Liver (tissue), 3 donors: ENCODE data around the gene EPB41L2.

Experiments used
- ATF3 ChIP-seq: IDR thresholded peaks from 2 replicates; pipeline ENCODE4 v1.6.1; 2016; ENCODE audit warnings: antibody characterized with exemption
- CTCF ChIP-seq: fragments of 150-350 bp; IDR thresholded peaks from 2 replicates; pipeline ENCODE4 v1.5.1; 2017; ENCODE audit warnings: improper control_type of control experiment, low read depth, low read length; ENCODE audit not compliant: missing input control
- GABPA ChIP-seq, 2 donors: IDR thresholded peaks in 1 of 2; conservative IDR thresholded peaks in 1 of 2; 2 replicates each; pipeline ENCODE4 v1.6.1; 2016; ENCODE audit warnings: antibody characterized with exemption in 2 of 2, mild to moderate bottlenecking in 1 of 2, moderate library complexity in 1 of 2
- MAX ChIP-seq: IDR thresholded peaks from 2 replicates; pipeline ENCODE4 v1.6.1; 2016; ENCODE audit warnings: antibody characterized with exemption
- RAD21 ChIP-seq, 2 donors: IDR thresholded peaks; 2 replicates each; pipeline ENCODE4 v1.6.1; 2016; ENCODE audit warnings: antibody characterized with exemption in 2 of 2, mild to moderate bottlenecking in 2 of 2
- REST ChIP-seq: IDR thresholded peaks from 2 replicates; pipeline ENCODE4 v1.6.1; 2016; ENCODE audit warnings: antibody characterized with exemption, mild to moderate bottlenecking
- SP1 ChIP-seq: IDR thresholded peaks from 2 replicates; pipeline ENCODE4 v1.6.1; 2018; ENCODE audit warnings: antibody characterized with exemption, mild to moderate bottlenecking
- donor health status: healthy.
- donor health status: healthy.

GRCh38 chr6:130836055-130836640 is 226.9 kb downstream of the EPB41L2 start:
- TF ChIP-seq CTCF = no peak
- TF ChIP-seq REST = no peak
- TF ChIP-seq MAX = no peak
- TF ChIP-seq RAD21 (IDR thresholded peaks at IDR 0.05) = no peak
- no peak for TF ChIP-seq ATF3
- no peak for TF ChIP-seq GABPA (IDR thresholded peaks at IDR 0.05 in 1 of 2, conservative IDR thresholded peaks at IDR 0.05 in 1 of 2)
- no peak for TF ChIP-seq SP1
